Fibroblast of skin of left quadriceps (primary cell): ENCODE results near the gene SUGP2.
"Not testable (repeated sequence)": the region's sequence is repeated elsewhere in the genome, so short reads cannot be mapped to it uniquely, and the experiment has no call there.

Experiments
- DNase-seq, 2 experiments: peaks; one replicate each; pipeline ENCODE4 v3.0.0-alpha.2; 2013; ENCODE audit warnings: low read depth in 2 of 2

SUGP2 gene

DNA sequence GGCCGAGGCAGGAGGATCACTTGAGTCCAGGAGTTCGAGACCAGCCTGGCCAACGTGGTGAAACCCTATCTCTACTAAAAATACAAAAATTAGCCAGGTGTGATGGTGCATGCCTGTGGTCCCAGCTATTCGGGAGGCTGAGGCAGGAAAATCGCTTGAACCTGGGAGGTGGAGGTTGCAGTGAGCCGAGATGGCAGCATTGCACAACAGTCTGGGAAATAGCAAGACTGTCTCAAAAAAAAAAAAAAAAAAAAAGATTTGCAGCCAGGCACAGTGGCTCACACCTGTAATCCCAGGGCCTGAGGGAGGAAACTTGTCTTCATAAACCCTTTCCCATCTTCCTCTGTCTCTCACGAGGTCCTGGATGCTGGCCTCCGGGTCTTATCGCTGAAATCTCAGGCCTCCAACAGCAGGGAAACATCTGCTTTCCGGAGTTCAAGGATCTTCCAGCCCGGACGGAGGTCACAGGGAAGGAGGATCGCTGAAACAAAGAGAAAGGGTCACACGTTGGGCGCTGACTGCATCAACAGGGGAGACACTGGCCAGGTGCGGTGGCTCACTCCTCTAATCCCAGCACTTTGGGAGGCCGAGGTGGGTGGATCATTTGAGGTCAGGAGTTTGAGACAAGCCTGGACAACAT lies 80.8 kb downstream of the SUGP2 start:
- DNase-seq: not testable (repeated sequence)

- DNase-seq: no peak
These were observed 81.5 kb downstream of the SUGP2 start for GRCh38 chr19:18951721-18952281.

- DNase-seq: no peak
These were observed 83.5 kb downstream of the SUGP2 start for GRCh38 chr19:18949858-18950257.

DNA sequence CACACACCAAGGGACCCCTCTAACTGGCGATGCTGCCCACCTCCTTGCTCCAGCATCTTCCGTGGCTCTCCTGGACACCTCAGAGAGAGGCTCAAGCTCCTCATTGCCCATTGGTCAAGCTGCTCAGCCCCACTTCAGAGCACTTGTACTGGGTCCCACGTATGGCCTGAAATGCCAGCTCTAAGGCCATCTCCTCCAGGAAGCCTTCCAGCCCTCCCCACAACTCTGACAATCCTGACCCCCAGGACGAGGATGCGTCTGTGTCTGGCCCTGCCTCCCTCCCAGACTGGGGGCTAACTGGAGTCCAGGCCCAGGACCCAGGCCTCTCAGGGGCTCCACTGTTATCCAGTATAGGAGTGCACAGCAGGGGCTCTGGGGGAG lies 84.4 kb downstream of the SUGP2 start:
- DNase-seq: no peak

DNA sequence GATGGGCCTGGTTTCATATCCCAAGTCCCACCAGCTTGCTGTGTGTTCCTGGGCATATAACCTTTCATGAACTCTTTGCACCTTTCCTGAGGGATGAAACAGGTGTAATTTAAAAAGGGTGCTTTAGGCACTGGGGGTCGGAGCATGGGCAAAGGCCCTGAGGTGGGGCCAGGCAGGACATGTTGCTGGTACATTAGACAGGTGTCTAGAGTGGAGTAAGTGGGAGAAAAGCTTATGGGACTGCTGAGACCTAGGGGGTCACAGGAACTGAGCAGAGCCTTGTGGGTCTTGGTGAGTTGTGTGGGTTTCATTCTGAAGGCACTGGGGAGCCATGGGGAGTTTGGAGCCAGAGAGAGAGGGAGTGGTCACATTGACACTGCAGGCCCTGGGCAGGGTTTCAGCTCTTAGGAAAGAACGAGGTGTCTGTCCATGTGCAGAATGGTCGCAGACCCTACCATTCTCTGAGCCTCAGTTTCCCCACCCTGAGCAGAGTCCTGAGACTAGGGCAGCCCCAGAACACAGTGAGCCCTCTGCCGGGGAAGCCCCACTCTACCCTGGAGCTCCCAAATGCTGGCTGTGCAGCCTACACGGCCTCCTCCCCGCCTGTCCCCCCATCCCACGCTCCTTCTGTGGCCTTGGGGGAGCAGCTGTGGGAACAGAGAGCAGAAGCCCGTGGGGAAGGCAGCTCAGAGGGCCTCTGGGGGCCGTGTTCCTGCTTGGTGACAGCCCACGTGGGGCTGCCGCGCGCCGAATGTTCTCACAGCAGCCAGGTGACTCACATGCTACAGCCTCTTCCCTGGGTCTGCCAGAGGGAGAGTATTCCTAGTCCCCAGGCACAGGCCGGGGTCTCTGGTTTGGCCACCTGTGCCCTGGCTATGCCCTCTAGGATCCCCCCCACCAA lies 85.0 kb downstream of the SUGP2 start:
- DNase-seq: no peak

- no peak for DNase-seq
These were observed 86.4 kb downstream of the SUGP2 start for GRCh38 chr19:18946918-18947317.

- DNase-seq: no peak
These were observed 87.0 kb downstream of the SUGP2 start for GRCh38 chr19:18946335-18946734.

- no peak for DNase-seq
These were observed 88.0 kb downstream of the SUGP2 start for GRCh38 chr19:18945297-18945696.

- DNase-seq: no peak
These were observed 89.9 kb downstream of the SUGP2 start for GRCh38 chr19:18943465-18943864.

GRCh38 chr19:18942692-18943091 lies 90.6 kb downstream of the SUGP2 start:
- DNase-seq: no peak

DNA sequence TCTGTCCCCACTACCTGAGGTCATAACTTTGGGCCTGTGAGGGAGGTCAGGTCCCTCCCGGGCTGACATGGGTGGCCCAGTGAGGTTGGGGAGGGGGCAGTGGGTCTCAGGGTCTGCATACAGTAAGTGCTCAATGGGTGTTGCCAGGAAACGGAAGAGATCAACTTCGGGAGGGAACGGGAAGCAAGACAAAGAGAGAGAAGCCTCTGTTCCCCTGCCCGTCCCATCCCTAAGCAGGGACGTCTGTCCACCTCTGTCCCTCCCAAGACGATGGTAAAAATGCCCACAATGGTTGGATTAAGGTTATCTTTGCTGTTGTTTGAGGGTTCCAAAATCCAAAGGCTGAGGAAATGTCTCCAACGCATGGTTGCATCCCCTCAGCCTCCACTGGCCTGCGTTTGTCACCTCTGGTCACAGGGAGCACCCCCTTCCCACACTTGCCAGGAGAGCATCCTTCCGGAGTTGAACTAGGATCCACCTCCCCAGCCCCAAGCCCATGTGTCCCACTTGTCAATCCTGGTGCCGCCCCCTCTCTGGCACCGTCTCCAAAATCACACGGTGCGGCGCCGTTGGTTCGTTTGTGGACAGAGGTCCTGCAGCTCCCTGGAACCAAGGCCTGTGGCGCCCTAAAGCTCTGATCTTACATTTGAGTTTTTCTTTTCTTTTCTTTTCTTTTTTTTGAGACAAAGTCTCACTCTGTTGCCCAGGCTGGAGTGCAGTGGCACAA lies 91.5 kb downstream of the SUGP2 start:
- DNase-seq: no peak
